Activated T-helper 17 cell treated with anti-CD3 and anti-CD28 coated beads, Interleukin-2, amount 50 U/mL, for 72 hours (primary cell): ENCODE data around the gene OGFOD3. TPM values are rescaled to one million over a fixed set of nuclear protein-coding genes. Genes with fewer than 3 reads are reported as not detected.

ENCODE experiments used
- ATAC-seq: fragments of 150-1000 bp; cut with Tn5 transposase; replicated peaks from 2 replicates; pipeline ENCODE4 v1.10.0; 2021; ENCODE audit warnings: mild to moderate bottlenecking, moderate library complexity
- H3K27ac Mint-ChIP-seq: one replicate; pipeline ENCODE4 v1.8.0; 2022; ENCODE audit warnings: mixed read lengths
- H3K27me3 Mint-ChIP-seq: one replicate; pipeline ENCODE4 v1.8.0; 2022; ENCODE audit warnings: mixed read lengths
- H3K36me3 Mint-ChIP-seq: one replicate; pipeline ENCODE4 v1.8.0; 2022; ENCODE audit warnings: low read depth, mild to moderate bottlenecking, mixed read lengths
- H3K4me1 Mint-ChIP-seq: one replicate; pipeline ENCODE4 v1.8.0; 2022; ENCODE audit warnings: mixed read lengths
- H3K4me3 Mint-ChIP-seq: one replicate; pipeline ENCODE4 v1.8.0; 2022; ENCODE audit warnings: mild to moderate bottlenecking, mixed read lengths
- H3K9me3 Mint-ChIP-seq: one replicate; pipeline ENCODE4 v1.8.0; 2022; ENCODE audit warnings: mixed read lengths
- total RNA-seq, 2 donors: library from RNA; stranded (reverse); gene quantifications; one replicate each; pipeline ENCODE4 v1.2.3, GENCODE V29; 2022

The OGFOD3 gene
- total RNA-seq, 2 donors from 2014 or later = 16.2 to 20.7 TPM

DNA sequence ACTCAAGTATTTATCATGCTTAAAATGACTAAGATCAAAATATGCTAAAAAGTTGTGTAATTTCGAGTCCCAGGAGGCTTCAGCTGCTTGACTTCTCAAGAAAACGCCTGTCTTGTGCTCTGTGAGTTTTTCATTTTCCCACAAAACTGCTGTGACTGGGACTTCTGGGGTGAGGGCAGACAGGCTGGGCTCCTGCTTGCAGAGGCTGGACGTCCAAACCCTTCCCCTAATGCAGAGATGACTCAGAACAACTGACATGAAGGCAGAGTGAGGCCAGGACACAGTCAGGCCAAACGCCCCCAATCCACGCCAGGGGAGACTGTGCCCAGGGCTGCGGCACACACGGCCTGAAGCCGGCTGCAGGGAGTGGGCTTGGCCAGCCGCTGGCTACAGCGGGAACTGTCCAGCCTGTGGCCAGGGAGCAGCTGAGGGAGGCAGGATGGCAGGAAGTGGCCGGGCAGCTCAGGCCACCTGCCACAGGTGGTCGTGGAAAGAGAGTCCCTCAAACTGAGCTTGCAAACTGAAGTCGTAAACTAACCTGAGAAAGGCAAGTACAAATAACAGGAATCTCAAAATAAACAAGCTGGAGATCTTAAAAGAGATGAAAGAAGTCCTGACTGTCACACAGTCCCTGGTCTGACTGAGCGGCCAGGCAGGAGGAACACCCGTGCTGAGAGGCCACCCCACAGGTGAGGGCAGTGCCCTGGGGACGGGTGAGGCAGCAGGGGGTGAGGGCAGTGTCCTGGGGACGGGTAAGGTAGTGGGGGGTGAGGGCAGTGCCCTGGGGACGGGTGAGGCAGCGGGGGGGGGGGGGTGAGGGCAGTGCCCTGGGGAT lies 21.6 kb downstream of the OGFOD3 start:
- ATAC-seq = no peak

DNA sequence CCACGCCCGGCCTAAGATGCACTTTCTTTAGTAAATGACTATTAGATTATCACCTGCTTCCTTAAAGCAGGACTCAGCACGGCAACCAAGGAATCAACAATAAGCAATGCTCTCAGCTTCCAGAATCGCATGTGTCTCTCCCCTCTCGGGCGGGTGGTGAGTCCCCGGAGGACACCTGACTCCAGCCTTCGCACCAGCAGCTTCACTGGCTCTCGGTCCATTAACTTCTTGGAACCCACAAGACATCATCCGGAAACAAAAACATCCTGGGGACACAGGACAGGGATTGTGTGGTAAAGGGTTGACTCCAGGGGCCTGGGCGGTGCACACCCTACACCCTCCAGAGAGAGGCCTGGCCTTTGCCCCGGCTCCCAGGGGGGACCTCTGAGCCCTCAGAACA lies 24.1 kb downstream of the OGFOD3 start:
- Mint-ChIP-seq H3K36me3 (peaks cover 10% of the 10 kb centered on the region), H3K9me3 (no peaks in the 10 kb centered on the region), H3K4me1 (peaks cover 5% of the 10 kb centered on the region), H3K4me3 (no peak overlapping the region), H3K27me3 (no peaks in the 10 kb centered on the region), H3K27ac (no peak overlapping the region)
- ATAC-seq = no peak

More for the DNA sequence above, 21.6 kb downstream of the OGFOD3 start:
- H3K9me3 Mint-ChIP-seq = no peaks in the 10 kb centered on the region
- H3K4me3 Mint-ChIP-seq = no peak overlapping the region
- peaks cover 17% of the 10 kb centered on the region for H3K36me3 Mint-ChIP-seq
- no peak overlapping the region for H3K27ac Mint-ChIP-seq
- no peaks in the 10 kb centered on the region for H3K27me3 Mint-ChIP-seq
- H3K4me1 Mint-ChIP-seq = peaks cover 11% of the 10 kb centered on the region

DNA sequence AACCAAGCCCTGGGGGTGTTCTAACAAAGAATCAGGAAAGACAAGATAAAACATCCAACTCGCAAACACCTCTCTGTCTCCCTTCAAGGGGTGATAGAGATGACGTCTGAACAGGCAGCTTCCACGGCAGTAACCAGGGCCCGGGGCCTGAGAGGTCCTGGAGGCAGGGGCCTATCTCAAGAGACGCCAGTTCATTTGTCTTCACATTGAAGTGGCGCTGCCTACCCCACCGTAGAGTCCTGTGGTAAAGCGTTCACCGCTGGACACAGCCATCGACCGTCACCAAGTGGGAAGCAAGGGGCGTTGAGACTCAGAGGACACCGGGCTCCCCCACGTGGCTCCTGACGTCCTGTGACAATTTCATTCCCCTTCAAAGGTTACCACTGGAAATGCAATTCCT lies 25.4 kb downstream of the OGFOD3 start:
- peaks cover 10% of the 10 kb centered on the region for H3K36me3 Mint-ChIP-seq
- no peak for ATAC-seq

DNA sequence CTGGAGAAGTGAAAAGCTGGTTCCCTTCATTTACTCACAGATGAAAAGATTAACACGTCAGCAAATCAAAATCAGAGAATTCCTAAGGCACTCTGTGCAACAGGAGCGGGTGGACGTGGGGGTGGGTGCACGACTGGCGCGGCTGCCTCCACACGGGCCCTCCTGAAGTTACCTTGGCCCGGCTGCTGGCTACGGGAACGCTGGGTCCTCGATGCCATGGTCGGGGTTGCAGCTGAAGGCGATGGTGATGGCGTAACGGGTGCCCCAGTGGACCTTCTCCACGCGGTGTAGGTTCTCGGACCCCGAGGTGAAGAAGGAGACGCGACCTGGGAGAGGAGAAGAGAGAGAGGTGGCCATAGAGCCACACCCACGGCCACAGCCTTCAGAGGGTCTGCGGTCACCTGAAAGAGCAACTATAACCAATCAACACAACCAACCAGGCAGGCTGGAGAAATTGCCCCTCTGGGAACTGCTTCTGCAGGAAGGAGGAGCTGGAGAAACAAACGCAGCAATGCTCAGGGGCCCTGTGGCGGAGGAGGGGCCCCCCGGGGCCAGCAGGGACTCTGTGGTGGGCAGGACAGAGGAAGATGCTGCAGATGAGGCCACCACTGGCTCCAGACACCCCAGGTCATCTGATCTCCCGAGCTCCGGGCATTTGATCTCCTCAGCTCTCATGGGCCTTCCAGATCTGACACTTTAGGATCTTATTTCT lies 26.0 kb downstream of the OGFOD3 start:
- ATAC-seq = no peak
- Mint-ChIP-seq H3K9me3 (no peaks in the 10 kb centered on the region), H3K4me3 (no peak overlapping the region), H3K4me1 (peaks cover 9% of the 10 kb centered on the region), H3K27me3 (peaks cover 6% of the 10 kb centered on the region), H3K36me3 (peaks cover 10% of the 10 kb centered on the region), H3K27ac (no peak overlapping the region)

More for the DNA sequence above, 25.4 kb downstream of the OGFOD3 start:
- Mint-ChIP-seq H3K27me3 (peaks cover under 1% of the 10 kb centered on the region), H3K4me3 (no peak overlapping the region), H3K27ac (no peak overlapping the region), H3K9me3 (no peaks in the 10 kb centered on the region), H3K4me1 (peaks cover 6% of the 10 kb centered on the region)

DNA sequence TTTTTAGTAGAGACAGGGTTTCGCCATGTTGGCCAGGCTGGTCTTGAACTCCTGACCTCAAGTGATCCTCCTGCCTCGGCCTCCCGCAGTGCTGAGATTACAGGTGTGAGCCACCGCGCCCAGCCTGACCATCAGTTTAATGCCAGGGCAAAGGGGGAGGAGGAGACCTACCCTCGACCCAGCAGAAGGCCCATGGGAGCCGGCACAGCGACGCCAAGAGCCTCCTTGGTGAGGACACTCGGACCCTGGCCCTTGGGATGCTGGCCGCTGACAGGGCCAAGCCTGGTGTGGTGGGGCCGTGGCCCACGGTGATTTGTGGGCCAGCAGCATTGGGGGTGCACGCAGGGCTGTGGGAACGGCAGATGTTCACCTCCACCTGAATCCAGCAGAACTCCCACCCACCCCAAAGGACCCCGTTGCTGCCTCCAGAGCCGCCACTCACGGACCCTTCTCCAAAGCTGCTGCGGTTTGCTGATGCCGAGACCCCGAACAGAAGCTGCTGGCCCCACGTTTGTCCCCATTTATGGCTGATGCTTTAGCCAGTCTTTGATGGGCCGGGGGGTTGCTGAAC lies 26.8 kb downstream of the OGFOD3 start:
- Mint-ChIP-seq H3K27me3 (peaks cover 6% of the 10 kb centered on the region), H3K9me3 (no peaks in the 10 kb centered on the region), H3K4me1 (peaks cover 9% of the 10 kb centered on the region), H3K27ac (no peak overlapping the region), H3K4me3 (no peak overlapping the region), H3K36me3 (peaks cover 10% of the 10 kb centered on the region)
- ATAC-seq = no peak

DNA sequence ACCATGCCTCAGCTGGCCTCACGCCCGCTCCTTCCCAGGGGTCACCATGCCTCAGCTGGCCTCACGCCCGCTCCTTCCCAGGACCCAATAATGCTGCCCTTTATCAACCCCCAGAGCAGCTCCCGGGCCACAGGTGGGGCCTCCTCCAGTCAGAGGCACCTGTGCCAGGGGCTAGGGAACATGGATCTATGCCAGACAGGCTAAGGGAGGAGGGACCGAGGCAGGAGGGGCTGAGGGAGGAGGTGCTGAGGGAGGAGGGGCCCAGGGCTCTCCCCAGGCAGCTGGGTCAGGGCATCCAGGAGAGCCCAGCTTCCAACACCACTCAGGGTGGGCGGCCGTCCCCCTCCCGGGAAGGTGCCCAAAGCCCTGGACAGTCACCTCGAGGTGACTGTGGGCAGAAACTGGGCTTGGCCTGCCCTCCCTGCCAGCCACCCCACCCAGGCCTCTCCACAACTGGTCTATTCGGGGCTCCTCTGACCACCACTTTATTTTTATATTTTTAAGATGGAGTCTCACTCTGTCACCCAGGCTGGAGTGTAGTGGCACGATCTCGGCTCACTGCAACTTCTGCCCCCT lies 27.4 kb downstream of the OGFOD3 start:
- Mint-ChIP-seq H3K4me3 (no peak overlapping the region), H3K27ac (no peak overlapping the region), H3K4me1 (peaks cover 5% of the 10 kb centered on the region), H3K9me3 (no peaks in the 10 kb centered on the region), H3K27me3 (peaks cover 6% of the 10 kb centered on the region), H3K36me3 (peaks cover 10% of the 10 kb centered on the region)
- no peak for ATAC-seq

DNA sequence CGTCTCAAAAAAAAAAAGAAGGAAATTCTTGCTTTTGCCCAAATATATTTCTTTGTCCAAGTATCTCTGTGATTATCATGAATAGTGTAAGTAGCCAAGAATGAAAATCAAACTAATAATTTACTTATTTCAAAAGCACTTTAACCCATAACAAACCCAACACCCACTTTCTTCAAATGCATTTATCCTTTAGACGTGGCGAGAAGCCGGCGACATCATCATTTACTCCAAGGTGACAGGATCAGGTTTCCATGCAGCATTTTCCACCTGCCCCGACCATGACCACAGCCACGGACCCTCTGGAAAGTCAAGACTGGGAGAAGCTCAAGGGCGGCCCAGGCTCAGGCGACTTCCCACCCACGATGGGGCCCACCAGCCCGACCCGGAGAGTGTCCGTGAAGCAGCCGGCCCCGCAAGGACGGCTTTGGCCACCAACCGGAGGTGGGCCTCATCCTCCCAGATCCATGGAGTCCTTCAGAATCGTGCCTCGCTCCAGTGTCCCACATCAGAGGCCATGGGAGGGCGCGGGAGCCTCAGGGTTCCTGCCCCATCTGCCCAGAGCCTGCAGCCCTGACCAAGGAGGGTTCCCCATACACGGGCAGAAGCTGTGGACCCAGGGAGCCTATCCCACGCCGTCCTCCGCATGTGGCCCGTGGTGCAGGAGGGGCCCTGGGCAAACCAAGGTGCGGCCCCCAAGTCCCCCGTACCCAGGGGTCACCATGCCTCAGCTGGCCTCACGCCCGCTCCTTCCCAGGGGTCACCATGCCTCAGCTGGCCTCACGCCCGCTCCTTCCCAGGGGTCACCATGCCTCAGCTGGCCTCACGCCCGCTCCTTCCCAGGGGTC lies 28.1 kb downstream of the OGFOD3 start:
- ATAC-seq = no peak
- H3K27ac Mint-ChIP-seq = no peak overlapping the region
- peaks cover 5% of the 10 kb centered on the region for H3K4me1 Mint-ChIP-seq
- H3K27me3 Mint-ChIP-seq = peaks cover 6% of the 10 kb centered on the region
- H3K4me3 Mint-ChIP-seq = no peak overlapping the region
- H3K9me3 Mint-ChIP-seq = no peaks in the 10 kb centered on the region
- H3K36me3 Mint-ChIP-seq = peaks cover 10% of the 10 kb centered on the region

DNA sequence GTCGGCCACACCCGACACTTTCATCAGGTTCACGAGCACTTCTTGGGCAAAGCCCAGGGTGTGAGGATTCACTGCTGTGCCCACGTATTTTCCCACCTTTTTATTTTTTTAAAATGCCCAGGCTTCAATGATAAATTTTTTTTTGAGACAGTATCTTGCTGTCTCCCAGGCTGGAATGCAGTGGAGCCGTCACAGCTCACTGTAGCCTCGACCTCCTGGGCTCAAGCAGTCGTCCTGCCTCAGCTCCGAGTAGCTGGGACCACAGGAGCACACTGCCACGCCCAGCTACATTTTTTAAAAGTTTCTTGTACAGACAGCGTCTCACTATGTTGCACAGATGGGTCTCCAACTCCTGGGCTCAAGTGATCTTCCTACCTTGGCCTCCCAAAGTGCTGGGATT lies 29.0 kb downstream of the OGFOD3 start:
- H3K36me3 Mint-ChIP-seq = peaks cover 10% of the 10 kb centered on the region
- H3K4me1 Mint-ChIP-seq = peaks cover 5% of the 10 kb centered on the region
- ATAC-seq = no peak
- peaks cover 6% of the 10 kb centered on the region for H3K27me3 Mint-ChIP-seq
- no peaks in the 10 kb centered on the region for H3K9me3 Mint-ChIP-seq
- no peak overlapping the region for H3K4me3 Mint-ChIP-seq
- H3K27ac Mint-ChIP-seq = no peak overlapping the region

DNA sequence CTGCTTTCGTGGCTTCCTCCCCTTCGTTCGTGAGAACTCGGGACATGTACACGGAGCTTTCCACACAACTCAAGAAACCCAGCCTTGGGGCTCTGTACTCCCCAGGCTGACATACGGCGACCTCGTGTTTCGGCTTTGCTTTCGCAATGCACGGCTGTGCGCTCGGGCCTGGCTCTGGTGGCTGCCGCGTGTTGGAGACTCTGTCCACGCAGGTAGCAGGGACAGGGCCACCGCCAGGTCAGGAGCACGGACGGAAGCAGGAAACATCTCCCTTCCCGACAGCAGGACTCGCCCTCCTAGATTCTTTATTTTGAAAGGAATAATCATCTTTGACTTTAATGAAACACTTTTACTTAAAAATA lies 29.5 kb downstream of the OGFOD3 start:
- Mint-ChIP-seq H3K36me3 (peaks cover 10% of the 10 kb centered on the region), H3K4me3 (no peak overlapping the region), H3K27me3 (peaks cover 6% of the 10 kb centered on the region), H3K9me3 (no peaks in the 10 kb centered on the region), H3K4me1 (peaks cover 5% of the 10 kb centered on the region), H3K27ac (no peak overlapping the region)
- no peak for ATAC-seq

DNA sequence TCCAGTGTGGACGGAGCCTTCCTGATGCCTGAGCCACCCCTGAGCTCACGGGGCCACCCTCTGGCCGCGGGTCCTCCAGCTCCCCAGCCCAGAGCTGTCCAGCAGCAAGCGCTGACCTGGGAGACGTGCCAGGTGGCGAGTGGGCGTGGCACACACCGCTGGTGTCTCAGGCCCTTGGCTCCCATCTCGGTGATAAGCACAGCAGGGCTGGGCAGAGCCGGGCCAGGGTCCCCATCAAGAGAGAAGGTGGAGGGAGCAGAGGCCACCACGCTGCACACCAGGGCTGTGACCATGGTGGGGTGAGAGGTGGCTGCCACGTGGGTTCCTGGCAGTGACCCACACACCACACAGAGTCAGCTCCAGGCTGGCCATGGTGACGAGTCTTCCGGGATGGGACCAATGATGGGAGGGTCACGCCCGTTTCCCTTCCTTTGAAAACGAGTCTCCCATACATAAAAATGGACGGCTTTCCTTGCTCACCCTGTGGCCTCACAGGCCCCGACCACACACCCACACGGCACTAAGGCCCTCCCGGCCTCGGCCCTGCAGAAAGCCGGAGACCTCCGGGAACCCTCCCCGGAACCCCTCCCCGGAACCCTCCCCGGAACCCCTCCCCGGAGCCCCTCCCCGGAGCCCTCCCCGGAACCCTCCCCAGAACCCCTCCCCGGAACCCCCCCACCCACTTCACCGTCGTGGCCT lies 30.0 kb downstream of the OGFOD3 start:
- Mint-ChIP-seq H3K9me3 (no peaks in the 10 kb centered on the region), H3K4me1 (peaks cover 5% of the 10 kb centered on the region), H3K4me3 (no peak overlapping the region), H3K27ac (no peak overlapping the region), H3K36me3 (peaks cover 5% of the 10 kb centered on the region), H3K27me3 (peaks cover 6% of the 10 kb centered on the region)
- no peak for ATAC-seq

DNA sequence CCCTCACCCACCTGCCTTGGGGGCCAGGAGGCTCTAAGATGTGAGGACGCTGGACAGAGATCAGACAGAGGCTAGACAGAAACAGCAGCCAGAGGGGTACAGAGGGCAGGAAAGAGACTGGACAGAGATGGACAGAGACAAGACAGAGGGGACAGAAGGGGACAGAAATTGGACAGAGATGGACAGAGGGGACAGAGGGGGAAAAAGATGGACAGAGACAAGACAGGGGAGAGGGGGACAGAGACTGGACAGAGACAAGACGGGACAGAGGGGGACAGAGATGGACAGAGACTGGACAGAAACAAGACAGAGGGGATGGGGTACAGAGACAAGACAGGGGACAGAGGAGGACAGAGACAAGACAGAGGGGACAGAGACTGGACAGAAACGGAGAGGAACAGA lies 30.7 kb downstream of the OGFOD3 start:
- H3K9me3 Mint-ChIP-seq = no peaks in the 10 kb centered on the region
- no peak for ATAC-seq
- H3K4me3 Mint-ChIP-seq = no peak overlapping the region
- H3K27ac Mint-ChIP-seq = no peak overlapping the region
- peaks cover 2% of the 10 kb centered on the region for H3K36me3 Mint-ChIP-seq
- H3K4me1 Mint-ChIP-seq = peaks cover 5% of the 10 kb centered on the region
- peaks cover 6% of the 10 kb centered on the region for H3K27me3 Mint-ChIP-seq

DNA sequence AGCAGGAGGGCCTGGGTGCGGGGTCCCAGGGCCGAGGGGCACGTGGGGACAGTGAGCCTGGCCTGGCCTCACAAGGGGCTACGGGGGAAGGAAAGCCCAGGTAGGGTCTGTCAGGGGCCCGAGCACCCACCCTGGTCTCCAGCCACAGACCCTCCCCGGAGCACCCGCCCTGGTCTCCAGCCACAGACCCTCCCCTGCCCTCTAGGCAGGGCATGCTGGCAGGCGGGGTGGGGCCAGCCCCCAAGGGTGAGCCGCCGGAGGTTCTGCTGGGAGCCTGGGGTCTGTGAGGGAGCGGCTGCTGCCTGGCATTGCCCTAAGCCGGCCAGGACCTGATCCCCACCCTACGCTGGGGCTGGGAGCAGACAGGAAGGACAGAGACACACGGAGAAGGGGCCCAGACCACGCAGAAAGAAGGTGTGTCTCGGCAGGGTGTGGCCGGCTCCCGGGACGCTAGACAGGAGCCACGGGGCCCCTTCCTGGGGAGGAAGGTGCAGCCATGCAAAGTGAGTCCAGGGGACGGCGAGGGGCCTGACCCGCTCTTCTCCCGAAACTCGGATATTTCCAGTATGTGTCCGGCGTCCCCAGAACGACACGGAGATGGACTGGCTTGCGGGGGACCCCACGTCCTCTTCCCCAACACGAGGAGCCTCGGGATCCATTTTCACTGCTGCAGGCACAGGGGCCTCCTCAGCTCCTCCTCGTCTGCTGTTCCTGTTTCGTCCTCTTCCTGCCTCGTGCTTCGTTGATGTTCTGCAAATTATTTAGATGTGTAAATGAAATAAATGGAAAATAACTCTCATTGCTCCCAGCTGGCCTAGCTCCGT lies 31.3 kb downstream of the OGFOD3 start:
- ATAC-seq = no peak
- no peak overlapping the region for H3K4me3 Mint-ChIP-seq
- no peaks in the 10 kb centered on the region for H3K36me3 Mint-ChIP-seq
- peaks cover 5% of the 10 kb centered on the region for H3K4me1 Mint-ChIP-seq
- H3K27me3 Mint-ChIP-seq = peaks cover 6% of the 10 kb centered on the region
- H3K27ac Mint-ChIP-seq = no peak overlapping the region
- H3K9me3 Mint-ChIP-seq = no peaks in the 10 kb centered on the region

DNA sequence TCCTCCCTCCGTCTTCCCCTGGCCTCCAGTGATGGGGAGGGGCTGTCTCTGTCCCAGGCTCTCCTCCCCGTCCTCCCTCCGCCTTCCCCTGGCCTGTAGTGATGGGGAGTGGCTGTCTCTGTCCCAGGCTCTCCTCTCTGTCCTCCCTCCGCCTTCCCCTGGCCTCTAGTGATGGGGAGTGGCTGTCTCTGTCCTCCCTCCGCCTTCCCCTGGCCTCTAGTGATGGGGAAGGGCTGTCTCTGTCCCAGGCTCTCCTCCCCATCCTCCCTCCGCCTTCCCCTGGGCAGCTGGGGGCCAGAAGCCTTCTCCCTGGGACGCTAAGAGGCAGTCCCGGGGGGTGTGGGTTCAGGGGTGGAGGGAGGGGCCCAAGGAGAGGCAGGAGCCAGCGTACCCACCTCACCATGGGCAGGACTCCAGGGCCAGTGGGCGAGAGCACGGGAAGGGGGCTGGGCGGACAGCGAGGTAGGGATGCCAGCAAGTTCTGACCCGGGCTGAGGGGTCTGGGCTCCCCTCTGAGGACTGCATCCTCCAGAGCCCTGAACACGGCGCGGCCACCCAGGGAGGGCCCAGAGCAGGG lies 32.0 kb downstream of the OGFOD3 start:
- Mint-ChIP-seq H3K27me3 (peaks cover 6% of the 10 kb centered on the region), H3K27ac (no peak overlapping the region), H3K36me3 (no peaks in the 10 kb centered on the region), H3K4me3 (no peak overlapping the region), H3K4me1 (peaks cover 7% of the 10 kb centered on the region), H3K9me3 (no peaks in the 10 kb centered on the region)
- ATAC-seq = no peak
